ENCODE data around the gene EXOSC3.
A peak's percentile ranks its signal among the peaks of the same experiment; 100 is the strongest.
"Not testable (repeated sequence)": the region's sequence is repeated elsewhere in the genome, so short reads cannot be mapped to it uniquely, and the experiment has no call there.

EXOSC3 gene

DNA sequence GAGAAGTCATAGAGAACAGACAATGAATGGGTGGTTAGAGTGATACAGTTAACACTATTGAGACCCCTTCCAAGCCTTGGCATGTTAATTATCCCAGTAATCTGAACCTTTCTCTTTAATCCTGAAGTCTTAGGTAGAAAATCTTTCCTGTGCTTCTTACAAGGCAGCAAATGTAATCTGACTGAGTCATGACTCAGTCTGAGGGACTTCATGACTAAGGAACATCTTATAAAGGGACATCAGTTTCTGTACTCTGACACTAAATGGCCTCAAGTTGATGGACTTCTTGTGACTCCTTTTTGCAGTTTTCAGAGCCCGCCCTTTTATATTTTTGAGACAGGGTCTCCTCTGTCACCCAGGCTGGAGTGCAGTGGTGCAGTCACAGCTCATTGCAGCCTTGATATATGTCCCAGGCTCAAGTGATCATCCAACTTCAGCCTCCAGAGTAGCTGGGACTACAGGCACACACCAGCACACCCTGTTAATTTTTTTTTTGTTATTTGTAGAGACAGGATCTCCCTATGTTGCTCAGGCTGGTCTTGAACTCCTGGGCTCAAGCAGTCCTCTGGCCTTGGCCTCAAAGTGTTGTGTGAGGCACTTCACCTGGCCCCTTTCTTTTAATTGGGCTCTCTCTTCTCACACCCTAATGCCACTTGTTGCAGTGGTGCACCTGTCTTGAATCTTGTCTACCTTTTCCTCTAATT is 9.5 kb downstream of the EXOSC3 start:
- DNase-seq = no peak

GRCh38 chr9:37769995-37770394 is 14.9 kb downstream of the EXOSC3 start:
- DNase-seq = no peak

DNA sequence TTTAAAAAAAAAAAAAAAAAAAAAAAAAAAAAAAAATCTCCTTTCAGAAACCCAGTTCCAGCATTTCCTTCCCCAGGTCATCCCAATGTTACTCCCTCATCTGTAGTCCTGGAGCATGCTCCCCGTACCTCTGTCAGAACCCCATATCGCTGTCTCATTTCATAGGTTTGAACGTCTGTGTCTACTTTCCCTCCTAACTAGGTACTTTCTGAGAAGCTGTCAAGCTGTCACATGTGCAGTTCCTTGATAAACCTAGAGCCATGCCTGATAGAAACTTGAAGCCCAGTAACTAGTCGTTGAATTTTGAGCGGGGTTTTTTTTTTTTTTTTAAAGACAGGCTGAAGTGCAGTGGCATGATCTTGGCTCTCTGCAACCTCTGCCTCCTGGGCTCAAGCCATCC is 15.6 kb downstream of the EXOSC3 start:
- peak; percentile 61 for DNase-seq

GRCh38 chr9:37765263-37765662 is 19.6 kb downstream of the EXOSC3 start:
- not testable (repeated sequence) for DNase-seq

GRCh38 chr9:37761511-37761910 is 23.4 kb downstream of the EXOSC3 start:
- DNase-seq = no peak

DNA sequence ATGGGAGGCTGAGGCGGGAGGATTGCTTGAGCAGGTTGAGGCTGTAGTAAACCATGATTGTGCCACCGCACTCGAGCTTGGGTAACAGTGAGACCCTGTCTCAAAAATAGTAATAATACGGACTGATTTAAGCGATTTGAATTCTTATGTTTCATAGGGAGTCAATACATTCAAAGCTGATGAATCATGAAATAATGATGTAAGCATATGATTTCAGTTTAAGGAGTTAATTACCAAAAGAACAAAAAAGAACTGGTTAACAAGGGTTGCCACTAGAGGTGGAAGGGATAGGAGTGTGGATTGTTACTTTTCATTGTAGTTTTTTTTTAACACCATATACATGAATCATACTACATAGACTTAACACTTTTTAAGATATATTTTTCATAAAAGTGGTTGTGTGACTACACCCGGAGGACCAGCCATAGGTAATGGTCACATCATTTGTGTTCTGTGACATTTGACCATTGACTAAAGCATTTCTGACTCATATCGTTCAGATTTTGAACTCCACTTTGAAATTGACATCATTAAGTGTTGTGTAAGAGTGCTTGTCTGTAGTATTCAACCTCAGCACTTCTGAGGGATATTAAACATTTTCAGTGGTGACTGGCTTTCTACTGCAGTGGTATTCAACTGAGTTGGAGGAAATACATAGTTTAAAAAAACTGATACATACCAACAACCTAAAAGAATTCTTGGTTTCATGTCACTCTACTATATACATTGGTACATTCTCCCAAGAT is 24.3 kb downstream of the EXOSC3 start:
- DNase-seq = no peak

DNA sequence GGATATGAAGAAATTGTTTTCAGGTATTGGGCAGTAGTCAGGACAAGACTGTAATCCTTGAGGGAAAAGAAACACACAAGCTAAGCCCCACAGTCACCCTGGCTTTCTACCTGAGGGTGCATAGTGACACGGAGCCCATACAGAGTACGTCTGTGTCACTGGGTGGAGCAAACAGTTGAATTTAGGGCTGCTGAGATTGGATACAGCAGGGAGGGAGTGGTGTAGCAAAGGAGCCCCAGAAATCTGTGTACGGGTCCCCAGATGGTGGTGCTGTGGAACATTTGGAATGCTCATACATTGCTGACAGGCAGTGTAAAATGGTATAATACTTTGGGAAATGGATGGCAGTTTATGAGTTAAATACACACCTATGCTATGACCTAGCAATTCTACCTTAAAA is 26.1 kb downstream of the EXOSC3 start:
- no peak for DNase-seq

GRCh38 chr9:37753489-37754190 is 31.2 kb downstream of the EXOSC3 start, which contains the start of gene TRMT10B:
Gene TRMT10B, plus strand, starts transcription at chr9:37753805. Its CDS starts 8,127 bp downstream, at chr9:37761932.
- peak; percentile 90 for DNase-seq

DNA sequence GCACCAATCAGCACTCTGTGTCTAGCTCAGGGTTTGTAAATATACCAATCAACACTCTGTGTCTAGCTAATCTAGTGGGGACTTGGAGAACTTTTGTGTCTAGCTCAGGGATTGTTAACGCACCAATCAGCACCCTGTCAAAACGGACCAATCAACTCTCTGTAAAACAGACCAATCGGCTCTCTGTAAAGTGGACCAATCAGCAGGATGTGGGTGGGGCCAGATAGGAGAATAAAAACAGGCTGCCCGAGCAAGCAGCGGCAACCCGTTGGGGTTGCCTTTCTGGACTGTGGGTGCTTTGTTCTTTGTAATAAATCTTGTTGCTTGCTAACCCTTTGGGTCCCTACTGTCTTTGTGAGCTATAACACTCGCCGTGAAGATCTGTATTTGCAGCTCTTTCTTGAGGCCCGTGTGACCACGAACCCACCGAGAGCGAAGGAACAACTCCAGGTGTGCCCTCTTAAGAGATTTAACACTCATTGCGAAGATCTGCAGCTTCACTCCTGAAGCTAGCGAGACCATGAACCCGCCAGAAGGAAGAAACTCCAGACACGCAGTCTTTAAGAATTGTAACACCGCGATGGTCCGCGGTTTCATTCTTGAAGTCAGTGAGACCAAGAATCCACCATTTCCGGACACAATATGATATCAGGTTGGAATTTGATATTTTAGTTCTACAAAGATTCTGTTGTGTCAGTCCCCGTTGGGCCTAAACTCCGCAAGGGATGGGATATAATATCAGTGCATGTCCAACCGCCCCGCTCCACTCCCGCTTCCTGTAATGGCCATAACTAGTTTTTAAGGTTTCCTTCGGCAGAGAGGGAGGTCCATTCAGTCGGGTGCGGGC is 32.0 kb downstream of the EXOSC3 start:
- no peak for DNase-seq

DNA sequence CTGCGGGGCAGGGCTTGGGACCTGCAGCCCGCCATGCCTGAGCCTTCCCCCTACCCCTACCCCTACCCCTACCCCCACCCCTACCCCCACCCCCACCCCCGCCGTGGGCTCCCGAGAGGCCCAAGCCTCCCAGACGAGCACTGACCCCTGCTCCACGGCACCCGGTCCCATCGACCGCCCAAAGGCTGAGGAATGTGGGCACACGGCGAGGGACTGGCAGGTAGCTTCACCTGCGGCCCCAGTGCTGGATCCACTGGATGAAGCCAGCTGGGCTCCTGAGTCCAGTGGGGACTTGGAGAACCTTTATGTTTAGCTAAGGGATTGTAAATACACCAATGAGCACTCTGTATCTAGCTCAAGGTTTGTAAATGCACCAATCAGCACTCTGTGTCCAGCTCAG is 32.8 kb downstream of the EXOSC3 start:
- not testable (repeated sequence) for DNase-seq

DNA sequence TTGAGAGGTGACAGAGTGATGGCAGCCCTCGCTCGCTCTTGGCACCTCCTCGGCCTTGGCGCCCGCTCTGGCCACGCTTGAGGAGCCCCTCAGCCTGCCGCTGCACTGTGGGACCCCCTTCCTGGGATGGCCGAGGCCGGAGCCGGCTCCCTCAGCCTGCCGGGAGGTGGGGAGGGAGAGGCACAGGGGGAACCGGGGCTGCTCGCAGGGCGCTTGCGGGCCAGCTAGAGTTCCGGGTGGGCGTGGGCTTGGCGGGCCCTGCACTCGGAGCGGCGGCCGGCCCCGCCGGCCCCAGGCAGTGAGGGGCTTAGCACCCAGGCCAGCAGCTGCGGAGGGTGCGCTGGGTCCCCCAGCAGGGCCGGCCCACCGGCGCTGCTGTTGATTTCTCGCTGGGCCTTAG is 33.2 kb downstream of the EXOSC3 start:
- not testable (repeated sequence) for DNase-seq

DNA sequence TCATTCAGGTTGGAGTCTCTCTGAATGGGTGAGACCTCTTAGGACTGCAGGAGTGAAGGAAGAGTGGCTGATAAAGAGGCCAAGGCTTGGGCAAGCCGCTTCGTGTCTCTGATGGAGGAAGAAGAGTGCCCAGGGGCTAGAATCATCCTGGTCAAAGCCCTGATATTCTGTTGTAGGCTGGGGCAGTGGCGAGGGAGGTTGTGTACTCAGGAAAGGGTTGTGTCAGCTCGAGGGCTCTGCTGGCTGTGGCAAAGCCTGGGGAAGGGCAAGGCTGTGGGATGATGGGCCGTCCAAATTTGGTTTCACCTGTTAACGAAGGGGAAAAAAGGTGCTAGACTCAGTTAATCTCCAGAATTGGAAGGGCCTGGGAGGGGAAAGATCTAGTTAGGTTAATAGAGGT is 33.7 kb downstream of the EXOSC3 start:
- DNase-seq = no peak

DNA sequence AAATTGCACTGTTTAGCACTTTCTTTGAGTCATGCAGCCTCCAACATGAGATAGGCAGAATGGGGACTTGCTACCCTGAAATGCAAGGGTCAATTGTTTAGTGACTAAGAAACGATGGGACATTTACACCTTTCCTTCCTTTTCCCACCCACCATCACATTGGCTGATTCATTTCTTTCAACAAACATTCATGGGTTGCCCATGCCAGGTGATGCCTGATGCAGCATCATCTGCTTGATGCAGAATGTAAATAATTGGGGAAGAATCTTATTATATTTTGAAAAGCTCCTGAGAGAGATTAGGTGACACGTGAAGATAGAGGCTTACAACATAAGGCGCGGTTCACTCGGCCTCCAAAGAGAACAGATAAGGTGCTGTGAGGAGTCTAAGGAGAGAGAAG is 35.7 kb downstream of the EXOSC3 start:
- DNase-seq = no peak

DNA sequence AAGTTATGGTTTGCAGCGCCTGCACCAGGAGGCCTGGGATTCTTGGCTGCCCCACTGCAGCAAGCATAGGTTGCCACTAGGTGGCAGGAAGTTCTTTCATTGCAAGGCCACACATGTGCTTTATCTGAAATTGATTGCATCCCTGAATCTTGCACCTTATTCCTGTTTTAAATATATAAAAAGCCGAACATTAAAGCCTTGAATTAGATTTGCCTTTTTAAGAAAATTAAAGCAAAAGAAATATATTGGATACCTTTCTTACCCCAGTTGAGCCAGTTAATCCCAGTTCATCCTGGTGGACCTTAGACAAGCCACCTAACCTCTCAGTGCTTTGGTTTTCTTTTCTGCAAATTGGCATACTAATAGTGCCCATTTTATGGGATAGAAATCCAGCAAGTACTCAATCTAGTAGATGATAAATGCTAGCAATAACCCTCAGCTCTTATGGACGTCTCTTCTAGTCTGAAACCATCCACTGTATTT is 37.6 kb downstream of the EXOSC3 start:
- DNase-seq = peak; percentile 87

DNA sequence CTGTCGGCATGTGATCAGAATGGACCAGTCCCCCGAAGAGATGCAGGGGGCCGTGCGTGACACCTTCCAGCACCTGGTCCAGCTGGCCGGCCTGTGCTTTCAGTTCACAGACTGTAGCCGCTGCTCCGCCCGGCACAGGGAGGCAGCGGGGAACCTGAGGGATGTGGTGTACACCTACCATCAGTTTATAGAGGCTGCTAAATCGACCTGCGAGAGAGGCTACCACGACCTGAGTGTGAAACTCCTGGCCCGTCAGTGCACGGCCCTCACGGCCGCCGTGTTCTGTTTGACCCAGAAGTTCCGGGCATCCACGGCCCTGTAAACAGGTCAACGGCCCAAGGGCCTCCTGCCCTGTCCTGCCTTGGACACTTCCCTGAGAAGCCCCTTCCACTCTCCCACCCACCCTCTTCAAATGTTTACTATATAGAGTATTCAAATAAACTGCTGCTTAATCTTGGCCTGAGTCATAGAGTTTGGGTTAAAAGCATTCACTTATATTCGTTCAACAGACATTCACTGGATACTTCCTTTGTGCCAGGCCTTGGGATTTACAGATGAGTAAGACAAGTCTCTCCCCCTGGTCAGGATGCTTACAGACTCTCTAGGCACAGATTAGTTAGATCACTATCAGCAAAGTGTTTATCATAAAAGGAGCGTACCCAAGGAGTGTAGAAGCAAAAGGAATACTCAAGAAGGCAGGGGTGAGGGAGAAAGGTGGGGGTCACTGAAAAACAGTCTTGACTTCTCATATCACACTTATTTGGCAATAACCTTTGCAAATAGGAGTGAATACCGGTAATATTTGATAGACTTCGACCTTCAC is 38.2 kb downstream of the EXOSC3 start:
- no peak for DNase-seq

GRCh38 chr9:37745970-37746369 is 38.9 kb downstream of the EXOSC3 start:
- DNase-seq = no peak

DNA sequence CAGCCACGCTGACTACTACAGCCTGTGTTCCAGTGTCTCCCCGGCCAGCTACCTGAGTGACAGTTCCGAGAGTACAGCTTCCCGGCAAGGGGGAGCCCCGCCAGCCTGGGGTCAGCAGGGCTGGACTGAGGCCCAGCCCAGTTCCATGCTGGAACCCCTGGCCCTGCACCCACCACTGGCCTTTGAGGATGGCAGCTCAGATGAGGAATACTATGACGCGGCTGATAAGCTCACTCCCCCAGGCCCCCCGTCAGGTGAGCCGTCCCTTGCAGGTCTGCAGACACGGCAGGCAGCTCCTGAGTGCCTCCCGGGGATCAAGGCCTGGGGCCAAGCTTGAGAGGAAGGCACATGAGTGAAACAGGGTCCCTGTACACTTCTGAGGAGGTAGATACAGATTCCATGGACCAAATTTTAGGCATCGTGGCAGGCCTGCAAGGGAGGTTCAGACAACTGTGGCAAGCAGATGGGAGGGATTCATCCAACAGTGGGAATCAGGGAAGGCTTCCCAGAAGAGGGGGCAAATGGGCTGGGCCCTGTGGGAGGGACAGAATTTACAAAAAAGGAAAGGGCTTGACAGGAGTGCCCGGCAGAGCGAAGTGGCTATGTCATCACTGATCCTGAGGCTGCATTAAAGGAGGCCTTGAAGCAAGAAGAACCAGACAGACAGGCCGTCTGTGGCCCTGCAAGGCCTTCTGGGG is 44.1 kb downstream of the EXOSC3 start:
- no peak for DNase-seq

DNA sequence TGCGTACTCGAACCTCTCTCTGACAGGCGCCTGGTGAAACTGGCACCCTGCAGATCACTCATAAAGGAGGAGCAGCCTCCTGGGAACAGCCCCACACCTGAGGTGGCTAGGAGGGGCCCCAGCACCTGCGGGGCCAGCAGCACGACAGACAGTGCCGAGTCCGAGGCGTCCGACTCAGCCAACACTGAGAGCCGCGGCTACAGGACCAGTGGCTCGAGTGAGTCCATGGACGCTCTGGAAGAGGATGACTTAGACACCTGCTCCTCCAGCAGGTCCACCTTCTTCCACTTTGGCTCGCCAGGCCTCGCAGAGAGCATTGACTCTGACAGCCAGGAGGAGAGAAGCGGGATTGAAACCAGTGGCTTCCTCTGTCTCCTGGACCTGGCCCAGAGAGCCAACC is 44.7 kb downstream of the EXOSC3 start:
- no peak for DNase-seq

GRCh38 chr9:37739222-37739621 is 45.6 kb downstream of the EXOSC3 start:
- no peak for DNase-seq

DNA sequence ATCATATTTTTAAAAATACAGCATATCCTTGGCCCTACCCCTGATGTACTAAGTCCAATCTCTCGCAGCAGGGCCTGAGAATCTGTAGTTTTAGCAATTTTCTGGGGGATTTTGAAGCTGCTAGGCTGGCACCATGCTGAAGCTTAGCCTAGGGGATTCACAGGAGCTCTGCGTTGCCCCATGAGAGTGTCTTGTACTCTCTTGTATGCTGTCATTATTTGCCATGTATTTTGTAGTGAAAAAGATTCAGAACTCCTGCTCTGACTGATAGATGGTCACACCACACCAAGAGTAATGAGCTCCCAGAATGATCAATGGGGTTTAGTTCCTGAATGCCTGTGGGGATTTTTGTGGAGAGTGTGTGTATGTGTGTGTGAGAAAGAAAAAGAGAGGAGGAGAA is 51.9 kb downstream of the EXOSC3 start:
- DNase-seq = no peak

DNA sequence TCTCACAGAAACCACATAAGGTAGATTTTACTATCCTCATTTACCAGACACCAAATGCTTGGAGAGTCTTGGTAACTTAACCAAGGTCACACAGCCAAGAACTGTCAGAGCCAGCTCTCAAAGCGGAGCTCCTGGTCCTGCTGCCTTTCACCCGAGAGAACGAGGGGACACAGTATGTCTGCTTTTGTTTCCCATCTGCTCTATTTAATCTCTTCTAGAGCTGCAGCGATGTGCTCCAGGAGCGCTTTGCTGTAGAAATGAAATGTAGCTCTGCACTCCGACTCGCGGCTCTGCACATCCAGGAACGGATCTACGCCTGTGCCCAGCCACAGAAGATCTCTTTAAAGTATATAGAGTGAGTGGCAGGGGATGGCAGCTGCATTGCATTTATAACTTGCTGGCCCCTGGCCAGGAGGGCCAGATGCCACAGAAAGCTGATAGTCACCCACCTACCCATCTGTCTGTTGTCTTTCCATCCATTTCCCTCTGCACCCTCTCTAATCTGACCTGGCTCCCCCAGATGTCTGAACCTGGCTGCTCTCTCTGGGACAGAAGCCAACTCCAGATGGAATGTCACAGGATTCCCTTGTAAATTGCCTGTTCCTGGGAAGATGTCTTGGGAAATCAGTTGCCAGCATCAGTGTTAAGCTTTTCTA is 52.6 kb downstream of the EXOSC3 start:
- no peak for DNase-seq

Measured in hematopoietic multipotent progenitor cell treated with erythropoietin and hydrocortisone succinate and interleukin-3 and kit ligand, for 6 days (in vitro differentiated cells).